HG03521 (cell line): ENCODE results near the gene MCM3AP.

ENCODE experiments used
- ATAC-seq: cut with Tn5 transposase; IDR thresholded peaks from one replicate; pipeline ENCODE4 v1.9.1; 2021; ENCODE audit warnings: mild to moderate bottlenecking, moderate library complexity; ENCODE audit not compliant: unreplicated experiment

Gene MCM3AP

GRCh38 chr21:46189213-46189958 is 96.0 kb downstream of the MCM3AP start:
- ATAC-seq = no peak

GRCh38 chr21:46188226-46189212 is 96.9 kb downstream of the MCM3AP start:
- ATAC-seq = no peak

- ATAC-seq = no peak
Measured at GRCh38 chr21:46187814-46188213, 97.6 kb downstream of the MCM3AP start.

- no peak for ATAC-seq
Measured at GRCh38 chr21:46187261-46187660, 98.2 kb downstream of the MCM3AP start.

- no peak for ATAC-seq
Measured at GRCh38 chr21:46185716-46186115, 99.7 kb downstream of the MCM3AP start.
